A549 (cell line): ENCODE measurements around the gene CTU1. TPM values are rescaled to one million over a fixed set of nuclear protein-coding genes. Genes with fewer than 3 reads are reported as not detected.
"Not testable (repeated sequence)": the region's sequence is repeated elsewhere in the genome, so short reads cannot be mapped to it uniquely, and the experiment has no call there.

Experiments
- ATAC-seq, 2 experiments: fragments of 200-7000 bp in 1 of 2; fragments of >200 bp in 1 of 2; cut with Nextera tagmentation in 1 of 2; cut with Tn5 transposase in 1 of 2; 3 replicates each; pipeline versions ENCODE4 v1.8.0 to v1.9.1; 2018 to 2020; ENCODE audit warnings: mild to moderate bottlenecking in 1 of 2, moderate library complexity in 1 of 2
- CTCF ChIA-PET: fragments of 300-600 bp; sonication (Branson Sonifier 250); formaldehyde crosslinking; extraction: SDS; loops from one replicate; lab custom pipeline; 2021; ENCODE audit warnings: antibody characterized with exemption, inconsistent platforms; lab: Yijun Ruan, JAX
- POLR2A ChIA-PET: fragments of 350-600 bp; formaldehyde crosslinking; extraction: SDS; loops from one replicate; lab custom pipeline; 2021; ENCODE audit warnings: antibody characterized with exemption, inconsistent platforms; lab: Yijun Ruan, JAX
- DNase-seq, 2 experiments: peaks; one replicate each; pipeline versions ENCODE4 v3.0.0 to v3.0.0-alpha.2; 2011 to 2016; ENCODE audit warnings: low read depth in 1 of 2, low spot score in 1 of 2
- FAIRE-seq: peaks from 2 replicates; lab custom pipeline; 2011; peaks lifted over from hg19 to GRCh38; lab: Jason Lieb, UNC
- H3K27ac ChIP-seq, 2 experiments: fragments of >200 bp; sonication (Bioruptor Twin); formaldehyde crosslinking; 3 replicates each; pipeline ENCODE4 v1.5.1; 2016 to 2017
- H3K4me1 ChIP-seq: fragments of >200 bp; sonication (Bioruptor Twin); formaldehyde crosslinking; 3 replicates; pipeline ENCODE4 v1.6.1; 2016
- H3K4me2 ChIP-seq: fragments of >200 bp; sonication (Bioruptor Twin); formaldehyde crosslinking; 3 replicates; pipeline ENCODE4 v1.6.1; 2016
- H3K4me3 ChIP-seq: fragments of >200 bp; sonication (Bioruptor Twin); formaldehyde crosslinking; 3 replicates; pipeline ENCODE4 v1.5.1; 2016
- H3K9me3 ChIP-seq: fragments of >200 bp; sonication (Bioruptor Twin); formaldehyde crosslinking; 3 replicates; pipeline ENCODE4 v1.6.1; 2016
- ATOH8 ChIP-seq: fragments of 250-450 bp; sonication (Bioruptor Pico); IDR thresholded peaks from 2 replicates; pipeline ENCODE4 v1.5.0; 2020; ENCODE audit warnings: low read depth, mild to moderate bottlenecking, moderate library complexity
- CBX2 ChIP-seq: fragments of 200-600 bp; sonication (generic); IDR thresholded peaks from 2 replicates; pipeline ENCODE4 v1.6.1; 2016; ENCODE audit warnings: low read depth, mild to moderate bottlenecking, borderline replicate concordance
- CEBPB ChIP-seq, 2 experiments: fragments of >200 bp in 1 of 2; sonication (Bioruptor Twin) in 1 of 2; formaldehyde crosslinking in 1 of 2; IDR thresholded peaks; 2 replicates each; pipeline ENCODE4 v1.6.1; 2012 to 2016
- CHD4 ChIP-seq: fragments of 200-600 bp; sonication (generic); IDR thresholded peaks from 2 replicates; pipeline ENCODE4 v1.6.1; 2016; ENCODE audit warnings: antibody characterized with exemption, mild to moderate bottlenecking, borderline replicate concordance
- E2F6 ChIP-seq: IDR thresholded peaks from 2 replicates; pipeline ENCODE4 v1.6.1; 2012; ENCODE audit warnings: low read depth, borderline replicate concordance
- EP300 ChIP-seq, 2 experiments: fragments of >200 bp; sonication (Bioruptor Twin); formaldehyde crosslinking; IDR thresholded peaks; 2 replicates in 1 of 2; 3 replicates in 1 of 2; pipeline ENCODE4 v1.6.1; 2016 to 2017
- FOSB ChIP-seq: fragments of 250-450 bp; sonication (Bioruptor Pico); IDR thresholded peaks from 2 replicates; pipeline ENCODE4 v1.5.0; 2020; ENCODE audit warnings: mild to moderate bottlenecking, moderate library complexity
- GATA3 ChIP-seq: IDR thresholded peaks from 2 replicates; pipeline ENCODE4 v1.6.1; 2012; ENCODE audit warnings: borderline replicate concordance
- HEYL ChIP-seq: fragments of 250-450 bp; sonication (Bioruptor Pico); IDR thresholded peaks from 2 replicates; pipeline ENCODE4 v1.8.0; 2021; ENCODE audit warnings: mild to moderate bottlenecking, moderate library complexity
- HMGXB4 ChIP-seq: fragments of 250-450 bp; sonication (Bioruptor Pico); IDR thresholded peaks from 2 replicates; pipeline ENCODE4 v1.5.0; 2021; ENCODE audit warnings: mild to moderate bottlenecking, moderate library complexity, borderline replicate concordance
- JUN ChIP-seq, 2 experiments: fragments of >200 bp; sonication (Bioruptor Twin); formaldehyde crosslinking; IDR thresholded peaks; 2 replicates in 1 of 2; 3 replicates in 1 of 2; pipeline ENCODE4 v1.6.1; 2016 to 2017
- JUNB ChIP-seq: fragments of >200 bp; sonication (Bioruptor Twin); formaldehyde crosslinking; IDR thresholded peaks from 2 replicates; pipeline ENCODE4 v1.6.1; 2016
- KDM5A ChIP-seq: fragments of 200-600 bp; sonication (generic); IDR thresholded peaks from 2 replicates; pipeline ENCODE4 v1.6.1; 2016; ENCODE audit warnings: antibody characterized with exemption, mild to moderate bottlenecking
- NPAS2 ChIP-seq: fragments of 250-450 bp; sonication (Bioruptor Pico); IDR thresholded peaks from 2 replicates; pipeline ENCODE4 v1.8.0; 2022; ENCODE audit warnings: mild to moderate bottlenecking, moderate library complexity, borderline replicate concordance
- NR3C1 ChIP-seq: fragments of >200 bp; sonication (Bioruptor Twin); formaldehyde crosslinking; IDR thresholded peaks from 3 replicates; pipeline ENCODE4 v1.6.1; 2017
- RAD21 ChIP-seq, 2 experiments: fragments of >200 bp in 1 of 2; sonication (Bioruptor Twin) in 1 of 2; formaldehyde crosslinking in 1 of 2; IDR thresholded peaks in 1 of 2; conservative IDR thresholded peaks in 1 of 2; 2 replicates in 1 of 2; 3 replicates in 1 of 2; pipeline ENCODE4 v1.6.1; 2012 to 2018; ENCODE audit warnings: inconsistent platforms in 1 of 2
- RARB ChIP-seq: fragments of 250-450 bp; sonication (Bioruptor Pico); IDR thresholded peaks from 2 replicates; pipeline ENCODE4 v1.8.0; 2021; ENCODE audit warnings: mild to moderate bottlenecking, moderate library complexity
- RFX5 ChIP-seq: fragments of 450-650 bp; IDR thresholded peaks from 2 replicates; pipeline ENCODE4 v1.7.1; 2014; ENCODE audit warnings: antibody characterized with exemption, mild to moderate bottlenecking, moderate library complexity
- RNF2 ChIP-seq: fragments of 200-600 bp; sonication (generic); IDR thresholded peaks from 2 replicates; pipeline ENCODE4 v1.6.1; 2016; ENCODE audit warnings: low read depth, mild to moderate bottlenecking, antibody characterized with exemption, moderate library complexity, borderline replicate concordance
- ZFP36 ChIP-seq: fragments of 450-650 bp; IDR thresholded peaks from 2 replicates; pipeline ENCODE4 v1.6.1; 2014; ENCODE audit warnings: borderline replicate concordance; ENCODE audit not compliant: partially characterized antibody
- WGBS: methylation state at CpG from one replicate; pipeline ENCODE4 v1.1.6; 2017; ENCODE audit errors: missing lambda C conversion rate; 5-methylcytosine and 5-hydroxymethylcytosine counted together
- polyA plus RNA-seq, 4 experiments: library from polyadenylated mRNA; depleted of rRNA in 3 of 4; stranded (reverse); fragments of >200 nt; fragmentation: RNase III in 1 of 4; extraction: RNeasy Plus Mini Kit Qiagen cat#74134 plus additional on column Dnase treatment in 1 of 4; gene quantifications; 2 replicates in 3 of 4; 3 replicates in 1 of 4; pipeline ENCODE4 v1.2.3, GENCODE V29; 2011 to 2017
- TF ChIP-seq, protein P1 (sequence below): fragments of 150-350 bp; IDR thresholded peaks from 2 replicates; pipeline ENCODE4 v1.6.1; 2014; ENCODE audit warnings: low read depth, mild to moderate bottlenecking, low read length

CTU1 gene
- polyA plus RNA-seq, 2 of the 4 experiments (the other 2 are of a cell fraction) = 4.5 to 7.4 TPM

GRCh38 chr19:51143486-51143885, 35.3 kb upstream of the CTU1 start:
- Histone ChIP-seq H3K4me2 (no peak overlapping the region), H3K27ac (no peak overlapping the region), H3K4me3 (no peak overlapping the region), H3K9me3 (no peaks in the 10 kb centered on the region)
- POLR2A ChIA-PET = no interaction called here
- ATAC-seq = no peak
- FAIRE-seq = no peak
- 28% methylated on average over 5 of the region's 5 CpGs for WGBS
- TF ChIP-seq HEYL (CRISPR knock-in tag) (no peak), ZFP36 (no peak), JUNB (no peak), RAD21 (conservative IDR thresholded peaks at IDR 0.05 in 1 of 2, IDR thresholded peaks at IDR 0.05 in 1 of 2) (no peak), CBX2 (no peak), RARB (no peak), GATA3 (no peak), RFX5 (no peak), ATOH8 (CRISPR knock-in tag) (no peak), EP300 (IDR thresholded peaks at IDR 0.05) (no peak), HMGXB4 (CRISPR knock-in tag) (no peak), E2F6 (no peak), CHD4 (no peak)
- TF ChIP-seq, all 56 proteins: peak for 0
- no peaks in the 10 kb centered on the region for H3K4me1 ChIP-seq
- DNase-seq = no peak
- CTCF ChIA-PET = interaction anchor here (1.0 kb wide), 1 partner anchor 16 kb away, joined by 3 read pairs; no protein-coding TSS in a partner anchor

DNA sequence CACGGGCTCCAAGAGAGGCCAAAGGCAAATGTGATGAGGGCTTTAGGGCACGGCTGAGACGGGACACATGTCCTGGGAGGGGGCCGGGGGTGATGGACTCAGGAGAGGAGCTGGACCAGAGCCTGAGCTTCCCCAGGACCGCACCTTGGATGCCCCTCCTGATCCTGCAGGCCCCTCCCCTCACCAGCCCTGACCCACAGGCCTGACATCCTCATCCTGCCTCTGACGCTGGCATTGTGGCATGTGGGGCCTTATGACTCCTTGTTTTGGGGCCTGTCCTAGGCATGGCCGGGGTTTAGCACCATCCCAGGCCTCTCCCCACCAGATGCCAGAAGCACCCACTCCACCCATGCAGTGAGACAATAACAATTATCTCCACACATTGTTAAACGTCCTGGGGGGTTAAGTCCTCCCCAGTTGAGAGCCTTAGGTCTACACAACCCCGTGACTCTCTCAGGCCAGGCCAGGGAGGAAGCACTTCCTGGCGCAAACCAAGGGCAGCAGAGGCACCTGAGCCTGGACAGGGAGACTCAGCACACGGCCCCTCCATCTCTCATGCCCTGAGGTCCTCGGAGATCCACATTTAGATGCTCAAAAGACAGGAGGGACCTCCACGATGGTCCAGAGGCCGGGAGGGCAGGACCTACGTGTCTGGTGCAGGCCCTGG, 34.7 kb upstream of the CTU1 start:
- H3K4me1 ChIP-seq, ATAC-seq, H3K27ac ChIP-seq, FAIRE-seq, DNase-seq, H3K9me3 ChIP-seq, POLR2A ChIA-PET, H3K4me3 ChIP-seq, H3K4me2 ChIP-seq: not testable (repeated sequence)
- CTCF ChIA-PET = interaction anchor here (0.7 to 1.3 kb wide), 2 partner anchors 12 to 14 kb away, joined by 3 read pairs; no protein-coding TSS in a partner anchor
- 37% methylated on average over 14 of the region's 15 CpGs for WGBS

- Histone ChIP-seq H3K4me3 (no peak within 1 kb of the TSS), H3K27ac (no peak within 1 kb of the TSS), H3K9me3 (peaks cover 2% of the 10 kb centered on the region; the same call in 1 of the 3 replicates), H3K4me1 (no peaks in the 10 kb centered on the region), H3K4me2 (no peak within 1 kb of the TSS)
- DNase-seq (no peak), FAIRE-seq (no peak), ATAC-seq (no peak)
- POLR2A ChIA-PET = no interaction called here
- TF ChIP-seq JUN (IDR thresholded peaks at IDR 0.05) = no peak
- no peak for TF ChIP-seq KDM5A
- TF ChIP-seq CEBPB (IDR thresholded peaks at IDR 0.05) = no peak
- TF ChIP-seq, protein P1, sequence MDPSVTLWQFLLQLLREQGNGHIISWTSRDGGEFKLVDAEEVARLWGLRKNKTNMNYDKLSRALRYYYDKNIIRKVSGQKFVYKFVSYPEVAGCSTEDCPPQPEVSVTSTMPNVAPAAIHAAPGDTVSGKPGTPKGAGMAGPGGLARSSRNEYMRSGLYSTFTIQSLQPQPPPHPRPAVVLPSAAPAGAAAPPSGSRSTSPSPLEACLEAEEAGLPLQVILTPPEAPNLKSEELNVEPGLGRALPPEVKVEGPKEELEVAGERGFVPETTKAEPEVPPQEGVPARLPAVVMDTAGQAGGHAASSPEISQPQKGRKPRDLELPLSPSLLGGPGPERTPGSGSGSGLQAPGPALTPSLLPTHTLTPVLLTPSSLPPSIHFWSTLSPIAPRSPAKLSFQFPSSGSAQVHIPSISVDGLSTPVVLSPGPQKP = no peak
- TF ChIP-seq CBX2 = no peak
- no peak for TF ChIP-seq NPAS2
- TF ChIP-seq RNF2 = no peak
- TF ChIP-seq FOSB (CRISPR knock-in tag) = no peak
- TF ChIP-seq NR3C1 = no peak
- TF ChIP-seq RFX5 = no peak
- CTCF ChIA-PET = interaction anchor here (0.8 to 1.3 kb wide), 3 partner anchors 13 to 28 kb away, joined by 3 read pairs; no protein-coding TSS in a partner anchor
- WGBS = 58% methylated on average over 14 of the region's 14 CpGs
Measured at GRCh38 chr19:51142119-51142518, 33.9 kb upstream of the CTU1 start, which contains the start of gene SIGLEC7. TSS of gene SIGLEC7 (plus strand) at chr19:51142301. CDS start at chr19:51142370, 69 bp downstream.
